Parathyroid adenoma (tissue), 2 donors: ENCODE measurements around the gene MAP4.

Experiments used
- H2AFZ ChIP-seq: fragments of 300-600 bp; sonication (generic); one replicate; pipeline ENCODE4 v1.7.0; 2017; ENCODE audit warnings: antibody characterized with exemption, mild to moderate bottlenecking
- H3K27ac ChIP-seq: fragments of 300-600 bp; sonication (generic); one replicate; pipeline ENCODE4 v1.7.0; 2017
- H3K27me3 ChIP-seq: fragments of 300-600 bp; sonication (generic); one replicate; pipeline ENCODE4 v1.7.0; 2017; ENCODE audit warnings: low read length; ENCODE audit not compliant: control insufficient read depth, insufficient read depth
- H3K36me3 ChIP-seq: fragments of 300-600 bp; sonication (generic); one replicate; pipeline ENCODE4 v1.7.0; 2017; ENCODE audit warnings: low read length; ENCODE audit not compliant: control insufficient read depth, insufficient read depth
- H3K4me1 ChIP-seq: fragments of 300-600 bp; sonication (generic); one replicate; pipeline ENCODE4 v1.7.0; 2017; ENCODE audit warnings: control low read depth
- H3K4me2 ChIP-seq: fragments of 300-600 bp; sonication (generic); one replicate; pipeline ENCODE4 v1.7.0; 2017; ENCODE audit warnings: low read length
- H3K4me3 ChIP-seq: fragments of 300-600 bp; sonication (generic); one replicate; pipeline ENCODE4 v1.7.0; 2017; ENCODE audit warnings: low read depth, low read length
- H3K79me2 ChIP-seq: fragments of 300-600 bp; sonication (generic); one replicate; pipeline ENCODE4 v1.7.0; 2017; ENCODE audit warnings: control low read depth
- H3K9ac ChIP-seq: fragments of 300-600 bp; sonication (generic); one replicate; pipeline ENCODE4 v1.7.0; 2017; ENCODE audit warnings: mild to moderate bottlenecking
- H3K9me3 ChIP-seq: fragments of 300-600 bp; sonication (generic); one replicate; pipeline ENCODE4 v1.7.0; 2017; ENCODE audit warnings: low read length; ENCODE audit not compliant: control insufficient read depth
- CTCF ChIP-seq: fragments of 300-600 bp; sonication (generic); IDR thresholded peaks from one replicate; pipeline ENCODE4 v1.7.0; 2017; ENCODE audit warnings: antibody characterized with exemption, mild to moderate bottlenecking
- donor health status: primary hyperparathyroidism.

Gene MAP4

GRCh38 chr3:47930979-47931378, 85.2 kb downstream of the MAP4 start:
- no peak overlapping the region for H3K4me3 ChIP-seq
- no peak for TF ChIP-seq CTCF

GRCh38 chr3:47916696-47917095, 99.5 kb downstream of the MAP4 start:
- Histone ChIP-seq H3K9ac (no peak overlapping the region), H3K4me1 (peaks cover under 1% of the 10 kb centered on the region), H2AFZ (no peak overlapping the region), H3K79me2 (no peaks in the 10 kb centered on the region), H3K27ac (no peak overlapping the region), H3K27me3 (no peaks in the 10 kb centered on the region), H3K36me3 (no peaks in the 10 kb centered on the region), H3K9me3 (no peaks in the 10 kb centered on the region), H3K4me3 (no peak overlapping the region), H3K4me2 (no peak overlapping the region)
- TF ChIP-seq CTCF, result no peak

More at GRCh38 chr3:47930979-47931378, 85.2 kb downstream of the MAP4 start:
- H3K9me3 ChIP-seq, result no peaks in the 10 kb centered on the region
- no peaks in the 10 kb centered on the region for H3K27me3 ChIP-seq
- no peak overlapping the region for H2AFZ ChIP-seq
- H3K9ac ChIP-seq, result no peak overlapping the region
- H3K36me3 ChIP-seq, result no peaks in the 10 kb centered on the region
- H3K4me2 ChIP-seq, result no peak overlapping the region
- no peak overlapping the region for H3K27ac ChIP-seq
- H3K79me2 ChIP-seq, result no peaks in the 10 kb centered on the region
- H3K4me1 ChIP-seq, result no peaks in the 10 kb centered on the region

- H3K27me3 ChIP-seq, result no peaks in the 10 kb centered on the region
- H3K4me1 ChIP-seq, result peaks cover 5% of the 10 kb centered on the region
- no peak overlapping the region for H3K4me2 ChIP-seq
- H2AFZ ChIP-seq, result no peak overlapping the region
- no peak overlapping the region for H3K27ac ChIP-seq
- no peak overlapping the region for H3K9ac ChIP-seq
- H3K4me3 ChIP-seq, result no peak overlapping the region
- no peak for TF ChIP-seq CTCF
- H3K79me2 ChIP-seq, result no peaks in the 10 kb centered on the region
- no peaks in the 10 kb centered on the region for H3K36me3 ChIP-seq
- no peaks in the 10 kb centered on the region for H3K9me3 ChIP-seq
These were observed 100.0 kb downstream of the MAP4 start for GRCh38 chr3:47916201-47916600.

- H3K36me3 ChIP-seq, result no peaks in the 10 kb centered on the region
- no peaks in the 10 kb centered on the region for H3K9me3 ChIP-seq
- H3K9ac ChIP-seq, result no peak overlapping the region
- H3K27me3 ChIP-seq, result no peaks in the 10 kb centered on the region
- no peaks in the 10 kb centered on the region for H3K79me2 ChIP-seq
- H3K27ac ChIP-seq, result no peak overlapping the region
- peaks cover 15% of the 10 kb centered on the region for H3K4me1 ChIP-seq
- no peak overlapping the region for H3K4me2 ChIP-seq
- H3K4me3 ChIP-seq, result no peak overlapping the region
- H2AFZ ChIP-seq, result no peak overlapping the region
- TF ChIP-seq CTCF, result no peak
These were observed 104.2 kb downstream of the MAP4 start for GRCh38 chr3:47912006-47912504.

- Histone ChIP-seq H3K27me3 (no peaks in the 10 kb centered on the region), H3K27ac (no peak overlapping the region), H3K4me2 (no peak overlapping the region), H3K9ac (no peak overlapping the region), H3K4me1 (peaks cover 15% of the 10 kb centered on the region), H3K9me3 (no peaks in the 10 kb centered on the region), H2AFZ (no peak overlapping the region), H3K79me2 (peaks cover 2% of the 10 kb centered on the region), H3K36me3 (no peaks in the 10 kb centered on the region), H3K4me3 (no peak overlapping the region)
- no peak for TF ChIP-seq CTCF
These were observed 105.3 kb downstream of the MAP4 start for GRCh38 chr3:47910777-47911440.
